Activated T-helper 17 cell treated with anti-CD3 and anti-CD28 coated beads, Interleukin-2, amount 50 U/mL, for 72 hours (primary cell): Measurements from ENCODE around the gene ITGBL1. TPM values are rescaled to one million over a fixed set of nuclear protein-coding genes. Genes with fewer than 3 reads are reported as not detected.

ENCODE experiments used
- ATAC-seq: fragments of 150-1000 bp; cut with Tn5 transposase; replicated peaks from 2 replicates; pipeline ENCODE4 v1.10.0; 2021; ENCODE audit warnings: mild to moderate bottlenecking, moderate library complexity
- H3K27ac Mint-ChIP-seq: one replicate; pipeline ENCODE4 v1.8.0; 2022; ENCODE audit warnings: mixed read lengths
- H3K27me3 Mint-ChIP-seq: one replicate; pipeline ENCODE4 v1.8.0; 2022; ENCODE audit warnings: mixed read lengths
- H3K36me3 Mint-ChIP-seq: one replicate; pipeline ENCODE4 v1.8.0; 2022; ENCODE audit warnings: low read depth, mild to moderate bottlenecking, mixed read lengths
- H3K4me1 Mint-ChIP-seq: one replicate; pipeline ENCODE4 v1.8.0; 2022; ENCODE audit warnings: mixed read lengths
- H3K4me3 Mint-ChIP-seq: one replicate; pipeline ENCODE4 v1.8.0; 2022; ENCODE audit warnings: mild to moderate bottlenecking, mixed read lengths
- H3K9me3 Mint-ChIP-seq: one replicate; pipeline ENCODE4 v1.8.0; 2022; ENCODE audit warnings: mixed read lengths
- total RNA-seq, 2 donors: library from RNA; stranded (reverse); gene quantifications; one replicate each; pipeline ENCODE4 v1.2.3, GENCODE V29; 2022

ITGBL1 gene
- total RNA-seq, 2 donors from 2014 or later: 0.05 TPM; not detected in 1

DNA sequence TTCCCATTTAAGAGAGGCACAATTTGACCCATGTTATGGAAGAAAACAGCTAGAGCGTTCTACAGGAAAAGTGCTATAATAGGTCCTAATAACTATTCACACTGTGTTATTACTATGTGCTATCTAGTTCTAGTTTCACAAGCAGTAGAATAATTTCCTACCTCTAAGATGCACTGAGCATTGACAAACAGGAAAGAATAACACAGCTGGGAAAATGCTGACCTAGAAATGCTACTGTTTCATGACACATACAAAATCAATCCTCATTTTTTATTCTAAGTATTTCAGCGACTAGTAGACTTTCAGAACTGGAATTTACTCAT lies 259.5 kb downstream of the ITGBL1 start:
- H3K9me3 Mint-ChIP-seq: no peaks in the 10 kb centered on the region
- no peak for ATAC-seq
- no peak overlapping the region for H3K4me3 Mint-ChIP-seq
- H3K27me3 Mint-ChIP-seq: peaks cover 19% of the 10 kb centered on the region
- no peaks in the 10 kb centered on the region for H3K4me1 Mint-ChIP-seq
- H3K27ac Mint-ChIP-seq: no peak overlapping the region
- no peaks in the 10 kb centered on the region for H3K36me3 Mint-ChIP-seq

DNA sequence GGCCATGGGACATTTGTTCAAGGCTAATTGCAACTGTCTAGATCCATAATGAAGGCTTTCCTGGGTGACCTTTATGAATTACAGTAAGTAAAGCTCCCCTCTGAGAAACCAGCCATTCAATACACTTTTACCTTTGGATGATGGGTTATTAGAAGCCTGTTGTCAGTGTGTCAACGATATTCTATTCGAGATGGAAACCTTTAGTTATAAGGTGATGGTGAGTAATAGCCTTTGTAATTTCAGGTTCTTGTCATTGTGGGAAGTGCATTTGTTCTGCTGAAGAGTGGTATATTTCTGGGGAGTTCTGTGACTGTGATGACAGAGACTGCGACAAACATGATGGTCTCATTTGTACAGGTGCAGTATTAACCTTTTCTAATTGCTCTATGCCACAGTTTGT lies 261.7 kb downstream of the ITGBL1 start:
- H3K4me1 Mint-ChIP-seq: no peaks in the 10 kb centered on the region
- H3K27ac Mint-ChIP-seq: no peak overlapping the region
- no peak overlapping the region for H3K4me3 Mint-ChIP-seq
- H3K27me3 Mint-ChIP-seq: peaks cover 19% of the 10 kb centered on the region
- H3K36me3 Mint-ChIP-seq: no peaks in the 10 kb centered on the region
- ATAC-seq: no peak
- no peaks in the 10 kb centered on the region for H3K9me3 Mint-ChIP-seq

DNA sequence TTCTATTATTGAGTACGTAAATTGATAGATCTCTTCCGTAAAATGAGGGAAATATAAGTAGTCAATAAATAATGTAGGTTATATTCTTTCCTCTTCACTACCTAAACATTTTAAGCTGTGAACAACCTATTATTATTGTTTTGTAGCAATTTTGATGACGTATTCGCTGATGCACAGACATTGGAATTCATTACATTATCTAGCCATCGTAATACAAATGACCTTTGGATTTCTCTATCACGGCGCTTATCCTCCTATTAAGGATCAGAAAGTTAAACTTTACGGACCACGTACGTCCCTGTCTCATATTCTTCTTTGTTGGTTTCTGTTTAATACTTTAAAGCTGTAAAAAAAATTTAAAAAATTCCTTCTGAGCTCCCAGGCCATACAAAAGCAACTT lies 264.9 kb downstream of the ITGBL1 start:
- H3K27me3 Mint-ChIP-seq: peaks cover 9% of the 10 kb centered on the region
- H3K36me3 Mint-ChIP-seq: no peaks in the 10 kb centered on the region
- no peaks in the 10 kb centered on the region for H3K9me3 Mint-ChIP-seq
- no peak overlapping the region for H3K27ac Mint-ChIP-seq
- H3K4me1 Mint-ChIP-seq: no peaks in the 10 kb centered on the region
- no peak overlapping the region for H3K4me3 Mint-ChIP-seq
- no peak for ATAC-seq

DNA sequence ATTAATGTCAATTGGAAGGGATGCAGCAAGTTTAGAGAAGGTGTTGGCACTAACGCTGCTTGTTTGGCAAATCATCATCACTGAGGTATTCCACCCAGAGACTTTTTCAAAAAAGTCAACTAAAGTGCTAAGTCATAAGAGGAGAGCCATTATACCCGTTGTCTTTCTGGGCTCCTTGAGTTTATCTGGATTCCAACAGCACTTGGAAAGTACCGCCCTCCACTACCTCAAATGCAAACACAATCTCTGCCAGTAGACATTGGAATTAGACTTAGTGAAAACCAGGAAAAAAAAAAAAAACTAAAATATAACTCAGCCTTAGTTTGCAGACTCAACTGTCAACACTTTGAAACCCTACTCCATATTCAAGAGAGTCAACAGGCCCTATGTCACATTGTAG lies 266.0 kb downstream of the ITGBL1 start:
- H3K27ac Mint-ChIP-seq: no peak overlapping the region
- H3K36me3 Mint-ChIP-seq: no peaks in the 10 kb centered on the region
- H3K9me3 Mint-ChIP-seq: no peaks in the 10 kb centered on the region
- no peak for ATAC-seq
- peaks cover 9% of the 10 kb centered on the region for H3K27me3 Mint-ChIP-seq
- H3K4me3 Mint-ChIP-seq: no peak overlapping the region
- H3K4me1 Mint-ChIP-seq: no peaks in the 10 kb centered on the region

DNA sequence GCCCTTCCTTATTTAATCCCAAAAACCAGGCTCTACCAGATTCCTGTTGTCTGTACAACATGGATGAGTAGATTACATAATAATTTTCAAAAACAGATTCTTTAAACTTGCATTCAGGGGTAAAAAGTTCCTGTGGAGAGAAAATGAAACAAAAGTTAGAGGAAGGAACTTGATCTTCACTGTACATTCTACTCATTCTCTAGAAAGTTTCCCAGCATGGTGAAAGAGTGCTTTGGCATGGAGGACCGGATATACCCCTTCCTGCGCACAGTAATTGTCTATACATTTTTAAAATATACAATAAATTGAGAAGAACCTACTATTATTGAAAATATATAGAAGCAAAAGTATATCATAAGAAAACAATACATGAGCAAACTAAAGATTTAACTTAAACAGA lies 274.2 kb downstream of the ITGBL1 start:
- no peak for ATAC-seq
- no peaks in the 10 kb centered on the region for H3K27me3 Mint-ChIP-seq
- H3K4me3 Mint-ChIP-seq: no peak overlapping the region
- H3K36me3 Mint-ChIP-seq: no peaks in the 10 kb centered on the region
- H3K4me1 Mint-ChIP-seq: no peaks in the 10 kb centered on the region
- H3K27ac Mint-ChIP-seq: no peak overlapping the region
- H3K9me3 Mint-ChIP-seq: no peaks in the 10 kb centered on the region

DNA sequence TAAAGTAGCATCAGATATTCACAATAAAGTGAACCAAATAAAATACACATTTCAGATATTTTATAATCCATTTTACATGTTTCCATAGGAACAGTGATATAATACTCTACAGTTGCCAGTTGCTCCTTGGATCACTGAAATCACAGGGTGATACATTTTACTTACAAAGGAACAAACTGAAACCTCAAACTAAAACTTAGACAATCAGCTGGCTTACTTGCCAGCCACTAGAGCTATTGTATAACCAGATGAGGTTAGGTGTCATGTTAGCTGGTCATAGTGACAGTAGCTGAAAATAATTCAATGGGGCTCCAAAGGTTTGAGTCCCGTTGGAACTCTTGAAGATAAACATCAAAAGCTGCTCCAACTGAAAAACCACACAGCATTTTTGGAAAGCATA lies 274.6 kb downstream of the ITGBL1 start:
- H3K27me3 Mint-ChIP-seq: no peaks in the 10 kb centered on the region
- no peak overlapping the region for H3K27ac Mint-ChIP-seq
- ATAC-seq: no peak

DNA sequence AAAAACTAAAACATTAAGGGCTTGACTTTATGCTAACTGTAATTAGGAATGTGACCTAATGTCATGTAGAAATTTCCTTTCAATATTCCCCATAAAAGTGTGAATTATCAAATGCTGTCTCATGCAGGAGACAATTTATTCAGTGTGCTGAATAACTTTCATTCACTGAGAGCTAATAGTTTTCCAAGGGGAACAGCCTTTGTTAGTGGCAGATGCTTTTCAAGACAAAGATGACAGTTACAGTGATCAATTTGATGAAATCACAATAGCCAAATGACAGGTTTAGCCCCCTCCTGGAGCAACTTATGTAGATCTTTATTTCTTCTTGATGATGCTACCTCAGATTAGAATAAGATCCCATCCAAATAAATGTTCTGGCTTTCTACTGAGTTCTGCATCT lies 275.5 kb downstream of the ITGBL1 start:
- no peak for ATAC-seq
- Mint-ChIP-seq H3K9me3 (no peaks in the 10 kb centered on the region), H3K27me3 (no peaks in the 10 kb centered on the region), H3K4me1 (no peaks in the 10 kb centered on the region), H3K4me3 (no peak overlapping the region), H3K36me3 (no peaks in the 10 kb centered on the region), H3K27ac (no peak overlapping the region)

More for the DNA sequence above, 274.6 kb downstream of the ITGBL1 start:
- Mint-ChIP-seq H3K9me3 (no peaks in the 10 kb centered on the region), H3K36me3 (no peaks in the 10 kb centered on the region), H3K4me1 (no peaks in the 10 kb centered on the region), H3K4me3 (no peak overlapping the region)

DNA sequence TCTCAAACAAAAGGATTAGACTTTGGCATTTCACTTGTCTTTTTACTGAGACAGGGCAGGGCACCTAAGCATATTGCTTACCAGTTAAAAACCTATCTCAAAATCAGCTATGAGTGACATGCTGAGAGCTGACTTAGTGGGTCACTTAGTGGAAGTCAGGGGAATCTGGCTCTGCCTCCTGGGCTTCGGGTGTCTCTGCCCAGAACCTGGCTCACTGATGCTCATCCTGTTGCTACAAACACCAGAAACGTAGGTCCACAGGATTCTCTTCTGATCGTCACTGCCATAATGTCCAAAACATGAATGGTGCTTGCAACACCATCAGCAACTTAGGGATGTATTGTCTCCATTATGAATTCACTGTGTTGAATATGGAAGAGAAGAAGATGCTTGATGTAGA lies 276.1 kb downstream of the ITGBL1 start:
- Mint-ChIP-seq H3K4me3 (no peak overlapping the region), H3K9me3 (no peaks in the 10 kb centered on the region), H3K4me1 (no peaks in the 10 kb centered on the region), H3K27ac (no peak overlapping the region), H3K27me3 (no peaks in the 10 kb centered on the region), H3K36me3 (no peaks in the 10 kb centered on the region)
- no peak for ATAC-seq

DNA sequence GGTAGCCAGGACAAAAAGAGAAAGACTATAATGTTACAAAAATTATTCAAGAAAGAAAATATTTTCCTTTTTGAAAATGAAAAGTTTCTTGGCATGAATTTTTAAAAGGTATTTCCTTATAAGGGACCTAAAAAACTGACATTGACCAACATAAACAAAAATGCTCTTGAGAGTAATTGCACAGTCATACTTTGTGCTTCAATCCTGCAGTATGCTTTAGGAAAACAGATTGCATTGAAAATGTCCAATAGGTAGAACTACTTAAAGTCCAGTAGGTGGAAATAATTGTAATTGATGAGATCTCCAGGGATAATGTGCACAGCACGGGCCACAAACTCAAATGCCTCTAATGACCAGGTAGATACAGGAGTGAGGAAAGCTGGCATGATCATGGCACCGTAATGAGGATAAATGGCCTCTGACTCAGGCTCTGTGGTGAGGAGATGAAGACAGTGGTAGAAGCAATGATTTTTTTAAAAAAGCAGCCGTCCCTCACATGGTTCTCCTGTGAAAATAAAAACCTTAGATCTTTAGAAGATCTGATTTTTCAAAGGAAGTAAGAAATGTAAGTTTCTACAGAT lies 278.0 kb downstream of the ITGBL1 start:
- no peak for ATAC-seq
- Mint-ChIP-seq H3K27ac (no peak overlapping the region), H3K4me3 (no peak overlapping the region), H3K27me3 (no peaks in the 10 kb centered on the region), H3K36me3 (no peaks in the 10 kb centered on the region), H3K4me1 (no peaks in the 10 kb centered on the region), H3K9me3 (no peaks in the 10 kb centered on the region)

DNA sequence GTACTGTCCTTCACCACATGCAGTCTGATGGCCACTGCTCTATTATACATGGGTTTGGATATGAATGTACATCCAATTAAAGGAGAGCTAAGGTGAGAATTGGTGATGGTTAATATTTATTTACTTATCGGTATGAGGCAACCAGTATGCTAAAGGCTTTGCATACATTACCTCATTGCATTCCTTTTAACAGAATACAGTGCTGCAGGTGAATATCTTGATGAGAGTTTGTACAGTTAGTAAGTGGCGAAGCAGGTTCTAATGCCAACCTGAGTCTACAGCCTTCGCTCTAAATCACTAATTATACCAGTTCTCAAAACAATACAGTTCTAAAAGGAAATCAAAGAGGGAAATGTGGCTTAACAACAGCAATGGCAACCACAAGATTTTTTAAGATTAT lies 284.1 kb downstream of the ITGBL1 start:
- H3K4me1 Mint-ChIP-seq: no peaks in the 10 kb centered on the region
- no peak overlapping the region for H3K4me3 Mint-ChIP-seq
- no peaks in the 10 kb centered on the region for H3K9me3 Mint-ChIP-seq
- H3K27ac Mint-ChIP-seq: no peak overlapping the region
- no peaks in the 10 kb centered on the region for H3K27me3 Mint-ChIP-seq
- ATAC-seq: no peak
- H3K36me3 Mint-ChIP-seq: no peaks in the 10 kb centered on the region

DNA sequence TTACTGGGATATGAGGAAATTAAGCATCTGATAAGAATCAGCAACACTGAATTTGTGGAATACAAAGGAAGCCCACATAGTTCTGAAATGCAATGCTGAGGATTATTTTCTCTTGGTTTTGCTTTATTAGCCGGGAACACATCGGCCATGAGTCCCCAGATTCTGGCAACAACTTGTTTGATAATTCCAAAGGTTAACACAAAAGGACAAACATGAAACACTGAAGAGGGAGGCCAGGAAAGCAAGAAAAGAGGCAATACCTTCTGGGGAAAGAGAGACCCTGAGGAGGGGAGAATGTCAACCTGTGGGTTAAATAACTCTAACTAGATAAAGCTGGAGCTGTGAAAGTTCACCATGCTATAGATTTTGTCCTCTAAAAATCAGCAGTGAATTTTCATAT lies 285.9 kb downstream of the ITGBL1 start:
- Mint-ChIP-seq H3K27me3 (no peaks in the 10 kb centered on the region), H3K9me3 (no peaks in the 10 kb centered on the region), H3K4me3 (no peak overlapping the region), H3K36me3 (no peaks in the 10 kb centered on the region), H3K4me1 (no peaks in the 10 kb centered on the region), H3K27ac (no peak overlapping the region)
- no peak for ATAC-seq

DNA sequence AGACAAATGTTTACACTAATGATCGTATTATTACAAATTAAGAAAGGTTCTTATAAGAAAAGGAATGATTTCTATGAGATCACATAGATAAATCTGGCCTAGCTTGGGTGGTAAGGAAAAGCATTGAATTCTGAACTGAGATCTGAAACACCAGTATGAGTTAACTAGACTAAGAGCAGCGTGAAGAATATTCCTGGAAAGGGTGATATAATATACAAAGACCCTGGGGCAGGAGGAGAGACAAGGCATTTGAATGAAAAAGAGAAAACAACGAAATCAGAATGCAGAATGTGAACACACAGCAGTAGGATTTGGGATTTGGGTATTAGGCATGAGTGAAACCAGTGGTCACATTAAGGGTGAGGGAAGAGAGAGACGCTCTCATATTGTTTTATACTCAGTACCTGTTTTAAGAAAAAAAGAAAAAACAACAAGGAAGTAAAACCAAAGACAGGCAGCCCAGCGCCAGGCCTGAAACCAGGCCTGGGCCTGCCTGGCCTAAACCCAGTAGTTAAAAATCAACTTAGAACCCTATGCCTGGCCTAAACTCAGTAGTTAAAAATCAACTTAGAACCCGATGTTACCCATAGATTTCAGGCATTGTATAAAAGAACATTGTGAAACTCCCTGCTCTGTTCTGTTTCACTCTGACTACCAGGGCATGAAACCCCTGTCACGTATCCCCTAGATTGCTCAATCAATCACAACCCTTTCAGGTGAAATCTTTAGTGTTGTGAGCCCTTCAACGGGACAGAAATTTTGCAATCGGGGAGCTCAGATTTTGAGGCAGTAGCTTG lies 287.1 kb downstream of the ITGBL1 start:
- Mint-ChIP-seq H3K4me3 (no peak overlapping the region), H3K27me3 (peaks cover 4% of the 10 kb centered on the region), H3K9me3 (no peaks in the 10 kb centered on the region), H3K4me1 (no peaks in the 10 kb centered on the region), H3K36me3 (no peaks in the 10 kb centered on the region), H3K27ac (no peak overlapping the region)
- no peak for ATAC-seq

DNA sequence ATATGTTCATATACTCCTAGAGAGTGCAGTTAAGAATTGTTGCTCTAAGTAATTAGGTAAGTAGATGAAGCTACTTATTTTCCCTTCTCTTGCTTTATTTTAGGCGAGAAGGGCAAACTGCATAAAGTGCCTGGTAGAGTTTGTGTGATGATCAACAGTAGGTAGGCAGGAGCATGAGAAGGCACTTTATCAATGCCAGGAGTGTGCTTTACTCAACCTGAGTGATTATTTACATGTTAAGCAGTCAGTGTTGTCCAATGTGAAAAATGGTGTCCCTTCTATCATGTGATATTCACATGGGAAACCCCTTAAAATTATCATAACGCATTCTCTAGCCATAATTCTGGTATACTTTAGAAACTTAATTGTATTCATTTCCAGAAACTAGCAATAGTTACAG lies 294.0 kb downstream of the ITGBL1 start:
- Mint-ChIP-seq H3K9me3 (no peaks in the 10 kb centered on the region), H3K27ac (no peak overlapping the region), H3K4me3 (no peak overlapping the region), H3K36me3 (no peaks in the 10 kb centered on the region), H3K27me3 (peaks cover 15% of the 10 kb centered on the region), H3K4me1 (no peaks in the 10 kb centered on the region)
- ATAC-seq: no peak

DNA sequence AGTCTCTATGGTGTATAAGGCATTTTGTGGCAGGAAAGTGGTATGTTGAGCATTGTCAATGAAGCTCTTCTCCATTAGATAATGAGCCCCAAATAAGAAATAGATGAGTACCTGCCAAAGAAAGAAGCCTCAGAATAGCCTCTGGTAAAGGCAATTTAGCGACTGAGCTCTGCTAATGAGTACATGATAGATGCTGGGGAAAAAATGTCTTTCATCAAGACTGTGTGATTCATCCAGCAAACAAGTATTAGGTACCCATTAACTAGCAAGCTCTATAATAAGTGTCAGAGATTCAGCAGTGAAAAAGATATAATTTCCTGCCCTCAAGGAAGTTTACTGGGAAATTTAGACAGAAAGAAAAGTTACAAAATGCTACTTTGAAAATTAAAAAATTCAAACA lies 294.6 kb downstream of the ITGBL1 start:
- no peaks in the 10 kb centered on the region for H3K9me3 Mint-ChIP-seq
- H3K27me3 Mint-ChIP-seq: peaks cover 15% of the 10 kb centered on the region
- no peak for ATAC-seq
- no peak overlapping the region for H3K4me3 Mint-ChIP-seq
- no peaks in the 10 kb centered on the region for H3K36me3 Mint-ChIP-seq
- H3K27ac Mint-ChIP-seq: no peak overlapping the region
- H3K4me1 Mint-ChIP-seq: no peaks in the 10 kb centered on the region

DNA sequence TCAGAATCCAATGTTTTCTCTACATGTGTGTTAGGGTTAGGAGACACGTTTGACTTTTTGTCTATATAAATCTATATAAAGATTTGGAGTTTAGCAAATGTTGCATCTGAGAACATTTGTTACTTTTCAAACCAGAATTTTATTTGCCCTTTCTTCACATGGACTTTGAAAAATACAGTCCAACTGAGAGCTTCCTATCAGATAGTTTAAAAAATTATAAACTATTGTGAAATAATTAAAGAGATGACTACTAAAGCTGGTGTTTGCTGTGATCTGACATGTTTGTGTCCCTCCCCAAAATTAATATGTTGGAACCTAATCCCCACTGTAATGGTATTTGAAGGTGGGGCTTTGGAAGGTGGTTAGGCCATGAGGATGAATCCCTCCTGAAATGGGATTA lies 297.1 kb downstream of the ITGBL1 start:
- H3K27me3 Mint-ChIP-seq: peaks cover 11% of the 10 kb centered on the region

More for the DNA sequence above, 297.1 kb downstream of the ITGBL1 start:
- Mint-ChIP-seq H3K27ac (no peak overlapping the region), H3K36me3 (no peaks in the 10 kb centered on the region), H3K4me1 (no peaks in the 10 kb centered on the region), H3K9me3 (no peaks in the 10 kb centered on the region), H3K4me3 (no peak overlapping the region)
- no peak for ATAC-seq
